Activated CD8-positive, alpha-beta T cell treated with anti-CD3 and anti-CD28 coated beads for 36 hours (primary cell): ENCODE data around the gene TACR1. TPM values are rescaled to one million over a fixed set of nuclear protein-coding genes. Genes with fewer than 3 reads are reported as not detected.
"Not testable (repeated sequence)": the region's sequence is repeated elsewhere in the genome, so short reads cannot be mapped to it uniquely, and the experiment has no call there.

Source experiments
- ATAC-seq: fragments of 200-7000 bp; cut with Tn5 transposase; one replicate; pipeline ENCODE4 v1.10.0; 2021; ENCODE audit warnings: mild to moderate bottlenecking, moderate library complexity
- CTCF ChIA-PET: fragments of 350-600 bp; sonication (Branson Sonifier 250); formaldehyde crosslinking; loops from one replicate; lab custom pipeline; 2021; ENCODE audit warnings: antibody characterized with exemption; lab: Charles Lee
- POLR2A ChIA-PET: fragments of 350-600 bp; sonication (Branson Sonifier 250); formaldehyde crosslinking; loops from one replicate; lab custom pipeline; 2021; ENCODE audit warnings: antibody characterized with exemption; lab: Charles Lee
- DNase-seq: peaks from one replicate; pipeline ENCODE4 v3.0.0-alpha.2; 2020
- H3K27ac Mint-ChIP-seq: one replicate; pipeline ENCODE4 v1.8.0; 2021; ENCODE audit warnings: mild to moderate bottlenecking, mixed read lengths
- H3K27me3 Mint-ChIP-seq: one replicate; pipeline ENCODE4 v1.8.0; 2021; ENCODE audit warnings: mixed read lengths
- H3K36me3 Mint-ChIP-seq: one replicate; pipeline ENCODE4 v1.8.0; 2021; ENCODE audit warnings: low read depth, mixed read lengths
- H3K4me1 Mint-ChIP-seq: one replicate; pipeline ENCODE4 v1.8.0; 2021; ENCODE audit warnings: low read depth, mixed read lengths
- H3K4me3 Mint-ChIP-seq: one replicate; pipeline ENCODE4 v1.8.0; 2021; ENCODE audit warnings: mild to moderate bottlenecking, moderate library complexity, mixed read lengths
- H3K9me3 Mint-ChIP-seq: one replicate; pipeline ENCODE4 v1.8.0; 2021; ENCODE audit warnings: mixed read lengths
- intact Hi-C: fragments of 100-400 bp; cut with micrococcal nuclease; formaldehyde crosslinking; loops from one replicate; pipeline ENCODE4 v1.10.0; 2022
- total RNA-seq, 2 experiments: library from RNA; stranded (reverse); gene quantifications; one replicate each; pipeline ENCODE4 v1.2.3, GENCODE V29; 2021
- TF ChIP-seq, protein P1 (sequence below): fragments of 200-600 bp; IDR thresholded peaks from one replicate; pipeline ENCODE4 v1.8.0; 2022; ENCODE audit warnings: antibody characterized with exemption, mild to moderate bottlenecking

The TACR1 gene, protein sequence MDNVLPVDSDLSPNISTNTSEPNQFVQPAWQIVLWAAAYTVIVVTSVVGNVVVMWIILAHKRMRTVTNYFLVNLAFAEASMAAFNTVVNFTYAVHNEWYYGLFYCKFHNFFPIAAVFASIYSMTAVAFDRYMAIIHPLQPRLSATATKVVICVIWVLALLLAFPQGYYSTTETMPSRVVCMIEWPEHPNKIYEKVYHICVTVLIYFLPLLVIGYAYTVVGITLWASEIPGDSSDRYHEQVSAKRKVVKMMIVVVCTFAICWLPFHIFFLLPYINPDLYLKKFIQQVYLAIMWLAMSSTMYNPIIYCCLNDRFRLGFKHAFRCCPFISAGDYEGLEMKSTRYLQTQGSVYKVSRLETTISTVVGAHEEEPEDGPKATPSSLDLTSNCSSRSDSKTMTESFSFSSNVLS
- not detected for total RNA-seq

DNA sequence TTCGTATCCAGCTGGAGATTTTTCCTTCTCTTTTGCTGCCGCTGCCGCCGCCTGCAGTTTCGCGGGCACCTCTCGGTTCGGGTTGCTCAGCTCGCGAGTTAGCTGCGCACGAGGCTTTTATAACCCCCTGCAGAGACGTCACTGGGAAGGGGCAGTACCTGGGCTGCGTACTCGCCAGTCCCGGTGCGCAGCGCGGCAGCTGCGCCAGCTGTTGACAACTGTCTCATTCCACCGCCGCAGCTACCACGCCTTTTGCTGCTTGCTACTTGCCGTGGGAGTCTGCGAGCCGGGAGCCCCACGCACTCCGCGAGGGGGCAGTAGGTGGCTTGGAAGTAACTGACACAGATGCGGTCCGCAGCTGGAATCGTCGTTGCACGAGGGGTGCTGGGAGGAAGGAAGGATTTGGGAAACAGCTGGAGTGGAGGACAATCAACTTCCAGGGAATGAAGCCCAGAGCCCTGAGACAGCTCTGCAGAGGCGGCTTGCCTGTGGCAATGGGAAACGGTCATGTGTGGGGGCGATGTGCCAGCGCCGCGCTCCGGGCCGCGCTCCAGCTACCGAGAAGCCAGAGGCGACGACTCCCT is at the start of gene TACR1:
TACR1 (minus strand) TSS at position 93 of the 584 bp plus-strand sequence. CDS start 586 bp downstream, outside the sequence.
- Mint-ChIP-seq H3K27me3 (peaks cover 45% of the 10 kb centered on the region), H3K36me3 (no peaks in the 10 kb centered on the region), H3K4me1 (peaks cover 9% of the 10 kb centered on the region), H3K4me3 (peak within 1 kb of the TSS; percentile 59), H3K27ac (no peak within 1 kb of the TSS), H3K9me3 (no peaks in the 10 kb centered on the region)
- TF ChIP-seq, protein P1, sequence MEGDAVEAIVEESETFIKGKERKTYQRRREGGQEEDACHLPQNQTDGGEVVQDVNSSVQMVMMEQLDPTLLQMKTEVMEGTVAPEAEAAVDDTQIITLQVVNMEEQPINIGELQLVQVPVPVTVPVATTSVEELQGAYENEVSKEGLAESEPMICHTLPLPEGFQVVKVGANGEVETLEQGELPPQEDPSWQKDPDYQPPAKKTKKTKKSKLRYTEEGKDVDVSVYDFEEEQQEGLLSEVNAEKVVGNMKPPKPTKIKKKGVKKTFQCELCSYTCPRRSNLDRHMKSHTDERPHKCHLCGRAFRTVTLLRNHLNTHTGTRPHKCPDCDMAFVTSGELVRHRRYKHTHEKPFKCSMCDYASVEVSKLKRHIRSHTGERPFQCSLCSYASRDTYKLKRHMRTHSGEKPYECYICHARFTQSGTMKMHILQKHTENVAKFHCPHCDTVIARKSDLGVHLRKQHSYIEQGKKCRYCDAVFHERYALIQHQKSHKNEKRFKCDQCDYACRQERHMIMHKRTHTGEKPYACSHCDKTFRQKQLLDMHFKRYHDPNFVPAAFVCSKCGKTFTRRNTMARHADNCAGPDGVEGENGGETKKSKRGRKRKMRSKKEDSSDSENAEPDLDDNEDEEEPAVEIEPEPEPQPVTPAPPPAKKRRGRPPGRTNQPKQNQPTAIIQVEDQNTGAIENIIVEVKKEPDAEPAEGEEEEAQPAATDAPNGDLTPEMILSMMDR: no peak
- ChIA-PET CTCF (interaction anchor here (0.6 to 2.1 kb wide), 14 partner anchors 9 to 409 kb away, joined by 3 to 6 read pairs (median 3); no protein-coding TSS in a partner anchor), POLR2A (no interaction called here)
- ATAC-seq (peak; percentile 80), DNase-seq (peak; percentile 68)
- intact Hi-C loops: no loop called here

DNA sequence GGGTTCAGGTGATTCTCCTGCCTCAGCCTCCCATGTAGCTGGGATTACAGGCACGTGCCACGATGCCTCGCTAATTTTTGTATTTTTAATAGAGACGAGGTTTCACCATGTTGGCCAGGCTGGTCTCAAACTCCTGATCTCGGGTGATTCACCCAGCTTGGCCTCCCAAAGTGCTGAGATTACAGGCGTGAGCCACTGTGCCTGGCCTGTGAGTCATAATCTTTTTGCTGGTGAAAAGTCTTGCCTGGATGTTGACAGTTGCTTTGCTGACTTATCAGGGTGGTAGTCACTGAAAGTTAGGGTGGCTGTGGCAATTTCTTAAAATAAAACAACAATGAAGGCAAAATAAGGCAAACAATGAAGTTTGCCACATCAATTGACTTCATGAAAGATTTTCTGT is 49.3 kb upstream of the TACR1 start:
- H3K4me1 Mint-ChIP-seq, ATAC-seq, DNase-seq, H3K4me3 Mint-ChIP-seq, H3K27me3 Mint-ChIP-seq, intact Hi-C loops, CTCF ChIA-PET, H3K36me3 Mint-ChIP-seq, POLR2A ChIA-PET, H3K27ac Mint-ChIP-seq: not testable (repeated sequence)
- H3K9me3 Mint-ChIP-seq: peaks cover 38% of the 10 kb centered on the region

DNA sequence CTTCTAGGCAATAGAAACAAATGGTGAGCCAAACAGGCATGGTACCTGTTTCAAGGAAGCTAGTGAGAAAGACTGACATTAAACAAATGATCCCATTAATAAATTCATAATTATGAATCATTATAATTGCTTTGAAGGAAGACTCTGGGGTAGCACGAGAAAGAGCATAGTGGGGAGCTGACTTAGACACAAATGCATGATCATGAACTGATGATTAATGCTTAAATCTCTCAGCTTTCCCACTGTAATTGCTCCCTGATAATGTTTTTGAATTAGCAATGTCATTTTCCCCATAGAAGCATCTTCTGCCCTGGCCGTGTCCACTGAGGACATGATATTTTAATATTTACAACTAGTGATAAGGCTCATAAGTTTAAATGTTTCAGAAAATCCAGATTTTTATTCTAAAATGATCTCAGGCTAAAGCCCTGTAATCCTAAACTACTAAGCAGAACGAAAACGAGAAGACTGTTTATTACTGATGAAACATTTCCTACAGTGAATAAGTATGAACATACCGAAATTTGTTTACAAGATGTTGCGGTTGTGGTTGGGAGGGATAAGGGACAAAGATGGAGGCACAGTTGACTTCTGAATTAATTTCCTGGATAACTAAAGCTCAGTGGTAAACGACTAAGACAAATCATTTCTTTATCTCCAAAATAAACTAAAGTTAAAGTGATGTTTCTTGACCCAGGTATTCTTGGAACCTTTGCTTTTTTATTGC is 47.3 kb upstream of the TACR1 start:
- CTCF ChIA-PET: no interaction called here
- Mint-ChIP-seq H3K36me3 (peaks cover 1% of the 10 kb centered on the region), H3K9me3 (peaks cover 39% of the 10 kb centered on the region), H3K27me3 (no peaks in the 10 kb centered on the region), H3K4me3 (no peak overlapping the region), H3K4me1 (no peaks in the 10 kb centered on the region), H3K27ac (no peak overlapping the region)
- ATAC-seq (no peak), DNase-seq (no peak)
- intact Hi-C loops: no loop called here
- TF ChIP-seq, protein P1: no peak
- POLR2A ChIA-PET: no interaction called here

DNA sequence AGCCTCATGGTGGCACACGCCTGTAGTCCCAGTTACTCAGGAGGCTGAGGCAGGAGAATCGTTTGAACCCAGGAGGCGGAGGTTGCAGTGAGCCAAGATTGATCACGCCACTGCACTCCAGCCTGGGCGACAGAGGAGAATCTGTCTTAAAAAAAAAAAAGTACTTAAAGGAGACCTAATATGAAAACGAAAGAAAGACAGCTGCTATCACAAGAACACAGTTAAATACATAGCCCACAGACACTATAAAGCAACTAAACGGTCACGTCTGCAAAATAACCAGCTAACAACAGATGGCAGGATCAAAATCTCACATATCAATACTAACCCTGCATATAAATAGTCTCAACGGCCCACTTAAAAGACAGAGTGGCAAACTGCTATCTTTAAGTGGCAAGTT is 43.9 kb upstream of the TACR1 start:
- Mint-ChIP-seq H3K27me3 (no peaks in the 10 kb centered on the region), H3K36me3 (peaks cover 1% of the 10 kb centered on the region), H3K9me3 (peaks cover 30% of the 10 kb centered on the region), H3K4me1 (no peaks in the 10 kb centered on the region), H3K4me3 (no peak overlapping the region), H3K27ac (no peak overlapping the region)
- CTCF ChIA-PET: no interaction called here
- POLR2A ChIA-PET: no interaction called here
- no peak for DNase-seq
- intact Hi-C loops: no loop called here
- ATAC-seq: no peak
- TF ChIP-seq, protein P1: no peak

DNA sequence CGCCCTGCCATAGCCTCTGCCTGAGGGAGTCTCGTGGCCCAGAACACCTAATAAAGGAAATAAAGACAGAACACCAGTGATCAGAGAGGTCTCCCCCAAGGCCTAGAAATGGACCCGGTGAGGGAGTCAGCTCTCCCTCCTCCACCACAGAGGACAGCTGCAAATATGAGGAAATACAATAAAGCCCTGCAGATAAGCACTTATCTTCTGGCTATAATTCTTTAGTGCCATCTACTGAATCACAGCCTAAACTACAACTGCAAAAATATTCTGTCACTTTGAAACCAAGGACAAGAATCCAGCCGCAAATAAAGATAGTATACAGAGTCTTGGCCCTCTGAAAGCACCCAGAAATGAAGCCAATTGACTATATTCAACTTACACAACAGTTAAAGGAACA is 42.4 kb upstream of the TACR1 start:
- CTCF ChIA-PET: no interaction called here
- no peaks in the 10 kb centered on the region for H3K27me3 Mint-ChIP-seq
- TF ChIP-seq, protein P1: no peak
- peaks cover 5% of the 10 kb centered on the region for H3K36me3 Mint-ChIP-seq
- DNase-seq (no peak), ATAC-seq (no peak)
- no peak overlapping the region for H3K27ac Mint-ChIP-seq
- H3K4me3 Mint-ChIP-seq: no peak overlapping the region
- no peaks in the 10 kb centered on the region for H3K4me1 Mint-ChIP-seq
- POLR2A ChIA-PET: no interaction called here
- H3K9me3 Mint-ChIP-seq: peaks cover 26% of the 10 kb centered on the region
- intact Hi-C loops: no loop called here
